Kidney (tissue), 14 donors: Measurements from ENCODE around the gene KCNK13. TPM values are rescaled to one million over a fixed set of nuclear protein-coding genes. Genes with fewer than 3 reads are reported as not detected.

Source experiments
- DNase-seq, 5 donors: peaks; one replicate each; pipeline ENCODE4 v3.0.0-alpha.2; 2013 to 2020
- FAIRE-seq: peaks from 2 replicates; lab custom pipeline; 2012; peaks lifted over from hg19 to GRCh38; lab: Jason Lieb, UNC
- H3K27ac ChIP-seq, 2 donors: one replicate each; pipeline ENCODE4 v1.7.0; 2013; ENCODE audit warnings: low read depth in 2 of 2, low read length in 2 of 2, inconsistent platforms in 1 of 2
- H3K27me3 ChIP-seq: one replicate; pipeline ENCODE4 v1.7.1; 2013; ENCODE audit warnings: low read length, inconsistent platforms; ENCODE audit not compliant: control insufficient read depth, insufficient read depth
- H3K36me3 ChIP-seq, 3 donors: one replicate each; pipeline versions ENCODE4 v1.7.0 to v1.7.1; 2013; ENCODE audit warnings: low read length in 3 of 3, control low read depth in 1 of 3, inconsistent platforms in 1 of 3; ENCODE audit not compliant: insufficient read depth in 3 of 3, control insufficient read depth in 2 of 3
- H3K4me1 ChIP-seq, 3 donors: one replicate each; pipeline versions ENCODE4 v1.7.0 to v1.7.1; 2013; ENCODE audit warnings: low read length in 3 of 3, inconsistent platforms in 1 of 3, low read depth in 1 of 3; ENCODE audit not compliant: control insufficient read depth in 2 of 3, insufficient read depth in 2 of 3
- H3K4me3 ChIP-seq, 3 donors: one replicate each; pipeline versions ENCODE4 v1.7.0 to v1.8.1; 2013; ENCODE audit warnings: low read length in 3 of 3, control low read depth in 1 of 3, inconsistent platforms in 1 of 3
- H3K9ac ChIP-seq, 3 donors: one replicate each; pipeline versions ENCODE4 v1.7.0 to v1.7.1; 2013; ENCODE audit warnings: low read length in 3 of 3, control low read depth in 1 of 3, inconsistent platforms in 1 of 3
- H3K9me3 ChIP-seq, 3 donors: one replicate each; pipeline versions ENCODE4 v1.7.0 to v1.7.1; 2013; ENCODE audit warnings: low read length in 3 of 3, control low read depth in 1 of 3, inconsistent platforms in 1 of 3; ENCODE audit not compliant: control insufficient read depth in 2 of 3, insufficient read depth in 1 of 3
- intact Hi-C: fragments of 100-400 bp; cut with DNase I; formaldehyde crosslinking; loops from one replicate; pipeline ENCODE4 v1.11.1; 2022
- polyA plus RNA-seq: library from polyadenylated mRNA; stranded (reverse); fragments of 350-450 nt; fragmentation: Illumina TruSeq; extraction: RNeasy Lipid Tissue Mini Kit (QIAGEN cat#74804); gene quantifications from one replicate; pipeline ENCODE4 v1.2.3, GENCODE V29; 2014; ENCODE audit warnings: low read depth, low replicate concordance; ENCODE audit not compliant: insufficient read depth
- total RNA-seq: library from RNA; stranded (reverse); fragmentation: NEBNext Ultra II Directional; extraction: Animal tissue kit (Norgen Biotek cat#: 25700); gene quantifications from one replicate; pipeline ENCODE4 v1.2.1, GENCODE V29; 2021
- TF ChIP-seq, protein P1 (sequence below): IDR thresholded peaks from 3 replicates; pipeline ENCODE4 v1.5.1; 2012; ENCODE audit warnings: mild to moderate bottlenecking, moderate library complexity, borderline replicate concordance; ENCODE audit not compliant: insufficient read depth; ENCODE audit errors: extremely low read depth
- donor health status: control.
- donor health status: control.
- donor health status: control.
- donor health status: control.
- donor health status: control.
- donor health status: DM: yes; HTN: yes; CAD: no.
- donor health status: Normal renal cell carcinoma (clear cell type).

Gene KCNK13
- total and polyA plus RNA-seq, 2 donors from 2014 or later, result 1.4 to 6.3 TPM

DNA sequence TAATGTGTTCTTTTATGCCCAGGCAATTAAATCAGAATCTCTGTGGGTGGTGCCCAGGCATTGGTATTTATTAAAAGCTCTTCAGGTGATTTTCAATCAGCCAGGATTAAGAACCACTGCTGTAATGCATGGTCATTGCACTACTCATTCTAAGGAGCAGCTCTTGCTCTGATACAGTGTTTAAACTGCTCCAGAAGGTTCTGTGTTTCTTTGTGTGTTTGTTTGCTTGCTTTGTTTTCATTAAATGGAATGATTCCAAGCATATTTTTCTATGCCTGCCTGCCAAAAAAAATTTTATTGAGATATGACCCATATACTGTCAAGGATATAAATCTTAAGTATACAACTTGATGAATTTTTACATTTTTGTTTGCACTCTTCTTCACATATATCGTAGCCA lies 54.0 kb downstream of the KCNK13 start:
- DNase-seq (no peak), FAIRE-seq (no peak)
- intact Hi-C loops, result no loop called here
- TF ChIP-seq, protein P1, sequence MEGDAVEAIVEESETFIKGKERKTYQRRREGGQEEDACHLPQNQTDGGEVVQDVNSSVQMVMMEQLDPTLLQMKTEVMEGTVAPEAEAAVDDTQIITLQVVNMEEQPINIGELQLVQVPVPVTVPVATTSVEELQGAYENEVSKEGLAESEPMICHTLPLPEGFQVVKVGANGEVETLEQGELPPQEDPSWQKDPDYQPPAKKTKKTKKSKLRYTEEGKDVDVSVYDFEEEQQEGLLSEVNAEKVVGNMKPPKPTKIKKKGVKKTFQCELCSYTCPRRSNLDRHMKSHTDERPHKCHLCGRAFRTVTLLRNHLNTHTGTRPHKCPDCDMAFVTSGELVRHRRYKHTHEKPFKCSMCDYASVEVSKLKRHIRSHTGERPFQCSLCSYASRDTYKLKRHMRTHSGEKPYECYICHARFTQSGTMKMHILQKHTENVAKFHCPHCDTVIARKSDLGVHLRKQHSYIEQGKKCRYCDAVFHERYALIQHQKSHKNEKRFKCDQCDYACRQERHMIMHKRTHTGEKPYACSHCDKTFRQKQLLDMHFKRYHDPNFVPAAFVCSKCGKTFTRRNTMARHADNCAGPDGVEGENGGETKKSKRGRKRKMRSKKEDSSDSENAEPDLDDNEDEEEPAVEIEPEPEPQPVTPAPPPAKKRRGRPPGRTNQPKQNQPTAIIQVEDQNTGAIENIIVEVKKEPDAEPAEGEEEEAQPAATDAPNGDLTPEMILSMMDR, result no peak
- no peak overlapping the region for H3K27ac ChIP-seq
- peaks cover 0 to 3% (median 0%) of the 10 kb centered on the region in 3 donors for H3K4me1 ChIP-seq
- H3K36me3 ChIP-seq, result no peaks in the 10 kb centered on the region
- no peak overlapping the region for H3K4me3 ChIP-seq
- H3K9ac ChIP-seq, result no peak overlapping the region
- no peaks in the 10 kb centered on the region for H3K9me3 ChIP-seq
- H3K27me3 ChIP-seq, result no peaks in the 10 kb centered on the region

DNA sequence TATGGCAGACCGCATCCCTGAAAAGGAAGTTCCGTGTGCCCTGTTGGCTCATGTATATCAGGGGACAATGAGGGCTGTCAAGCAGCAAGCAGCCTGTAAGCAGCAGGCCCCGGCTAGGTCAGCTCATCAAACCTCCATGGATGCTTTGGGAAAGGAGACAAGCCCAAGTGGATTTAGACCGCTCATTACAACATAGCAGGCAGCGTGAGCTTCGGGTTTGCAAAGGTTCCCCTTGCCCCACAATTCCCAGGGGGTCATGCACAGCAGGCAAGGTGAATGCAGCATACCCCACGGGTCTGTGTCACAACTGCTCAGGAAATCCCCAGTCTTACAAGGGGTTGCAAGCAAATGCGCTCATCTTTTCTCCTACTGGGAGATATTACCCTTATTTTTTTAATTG lies 54.6 kb downstream of the KCNK13 start:
- Histone ChIP-seq H3K27ac (no peak overlapping the region), H3K4me1 (peaks cover 0 to 3% (median 0%) of the 10 kb centered on the region in 3 donors), H3K27me3 (no peaks in the 10 kb centered on the region), H3K9ac (no peak overlapping the region), H3K36me3 (no peaks in the 10 kb centered on the region), H3K4me3 (no peak overlapping the region), H3K9me3 (no peaks in the 10 kb centered on the region)
- no peak for DNase-seq
- intact Hi-C loops, result no loop called here
- FAIRE-seq, result no peak
- TF ChIP-seq, protein P1, result no peak

DNA sequence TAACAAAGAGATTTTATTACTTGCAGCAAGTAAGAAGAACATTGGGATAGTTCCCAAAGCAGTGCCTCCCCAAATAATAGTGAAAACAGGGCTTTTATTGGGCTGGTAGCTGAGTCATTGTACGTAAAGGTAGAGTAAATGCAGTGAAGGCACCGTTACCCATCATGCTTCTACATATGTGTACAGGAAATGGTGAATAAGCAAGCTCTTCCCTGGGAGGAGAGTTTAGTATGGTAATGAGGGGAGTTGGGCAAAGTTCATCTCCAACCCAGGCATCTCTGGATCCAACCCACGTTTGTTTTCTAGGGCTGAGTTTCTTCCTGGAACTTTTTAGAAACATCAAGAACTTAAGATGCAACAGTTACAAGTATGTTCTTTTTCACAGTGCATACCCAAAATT lies 56.2 kb downstream of the KCNK13 start:
- H3K27me3 ChIP-seq, result no peaks in the 10 kb centered on the region
- no peak for FAIRE-seq
- TF ChIP-seq, protein P1, result no peak
- DNase-seq, result no peak
- intact Hi-C loops, result no loop called here
- H3K9me3 ChIP-seq, result no peaks in the 10 kb centered on the region
- H3K27ac ChIP-seq, result no peak overlapping the region
- peaks cover 0 to 3% (median 0%) of the 10 kb centered on the region in 3 donors for H3K4me1 ChIP-seq
- H3K9ac ChIP-seq, result no peak overlapping the region
- H3K4me3 ChIP-seq, result no peak overlapping the region
- H3K36me3 ChIP-seq, result no peaks in the 10 kb centered on the region

DNA sequence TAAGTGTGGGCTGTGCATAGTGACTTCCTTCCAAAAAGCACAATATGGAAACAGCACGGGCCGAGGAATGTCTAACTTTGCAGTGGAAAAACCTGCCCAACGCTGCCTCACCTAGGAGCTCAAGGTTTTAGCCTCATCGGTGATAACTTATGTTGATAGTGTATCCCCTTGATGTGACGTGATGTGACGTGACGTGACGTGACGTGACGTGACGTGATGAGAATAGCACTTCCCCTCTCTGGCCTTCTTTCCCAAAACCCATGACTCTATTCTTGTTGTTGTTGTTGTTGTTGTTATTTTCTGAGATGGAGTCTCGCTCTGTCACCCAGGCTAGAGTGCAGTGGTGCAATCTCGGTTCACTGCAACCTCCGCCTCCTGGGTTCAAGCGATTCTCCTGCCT lies 64.5 kb downstream of the KCNK13 start:
- H3K36me3 ChIP-seq, result no peaks in the 10 kb centered on the region
- no peak overlapping the region for H3K4me3 ChIP-seq
- intact Hi-C loops, result no loop called here
- no peaks in the 10 kb centered on the region for H3K4me1 ChIP-seq
- DNase-seq (no peak), FAIRE-seq (no peak)
- no peaks in the 10 kb centered on the region for H3K27me3 ChIP-seq
- H3K27ac ChIP-seq, result no peak overlapping the region
- TF ChIP-seq, protein P1, result no peak
- H3K9ac ChIP-seq, result no peak overlapping the region
- H3K9me3 ChIP-seq, result no peaks in the 10 kb centered on the region
